GOT3 (cell line): ENCODE measurements around the gene TRIM10.
"Not testable (repeated sequence)": the region's sequence is repeated elsewhere in the genome, so short reads cannot be mapped to it uniquely, and the experiment has no call there.

ENCODE experiments used
- DNase-seq: peaks from one replicate; lab custom pipeline; 2025; ENCODE audit warnings: mixed read lengths; lab: John Stamatoyannopoulos, UW

Gene TRIM10

DNA sequence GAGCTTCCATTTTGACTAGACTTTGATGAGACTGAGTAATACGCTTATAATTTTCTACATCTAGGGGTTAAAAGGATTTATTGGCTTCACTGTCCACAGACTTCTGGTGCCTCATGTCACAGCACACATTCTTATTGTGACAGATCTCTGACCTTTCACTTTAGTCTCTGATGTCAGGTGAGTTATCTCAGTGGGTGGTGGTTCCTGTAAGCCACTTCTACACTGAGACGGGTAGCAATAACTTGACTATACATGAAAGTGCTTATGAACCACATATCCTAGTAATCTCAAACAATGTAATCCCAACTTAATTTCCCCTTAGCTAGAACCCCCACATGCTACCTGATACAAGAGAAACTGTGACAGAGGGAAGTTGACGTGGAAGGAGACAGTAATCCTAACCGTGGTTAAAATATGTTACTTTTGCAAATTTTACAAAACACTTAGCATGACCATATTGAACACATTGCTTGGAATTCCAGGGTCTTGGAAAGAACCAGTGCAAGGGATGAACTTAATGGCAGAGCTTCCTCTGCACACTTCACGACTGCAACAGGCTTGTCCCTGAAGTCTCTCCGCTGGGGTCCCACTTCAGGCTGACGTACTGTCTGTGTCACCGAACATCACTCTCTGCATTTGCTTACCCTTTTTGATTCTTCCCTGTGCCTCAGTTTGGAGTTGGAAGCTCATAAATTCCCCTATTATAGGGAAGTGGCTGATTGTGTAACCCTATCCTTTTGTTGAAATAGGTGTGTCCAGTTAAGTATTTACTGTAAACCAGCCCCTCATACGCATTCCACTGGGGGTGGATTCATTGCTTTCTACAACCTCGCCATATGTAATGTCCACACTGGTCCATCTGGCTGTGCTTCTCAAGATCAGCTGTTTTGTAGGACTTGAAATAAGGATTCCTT, 31.5 kb downstream of the TRIM10 start:
- DNase-seq: no peak

DNA sequence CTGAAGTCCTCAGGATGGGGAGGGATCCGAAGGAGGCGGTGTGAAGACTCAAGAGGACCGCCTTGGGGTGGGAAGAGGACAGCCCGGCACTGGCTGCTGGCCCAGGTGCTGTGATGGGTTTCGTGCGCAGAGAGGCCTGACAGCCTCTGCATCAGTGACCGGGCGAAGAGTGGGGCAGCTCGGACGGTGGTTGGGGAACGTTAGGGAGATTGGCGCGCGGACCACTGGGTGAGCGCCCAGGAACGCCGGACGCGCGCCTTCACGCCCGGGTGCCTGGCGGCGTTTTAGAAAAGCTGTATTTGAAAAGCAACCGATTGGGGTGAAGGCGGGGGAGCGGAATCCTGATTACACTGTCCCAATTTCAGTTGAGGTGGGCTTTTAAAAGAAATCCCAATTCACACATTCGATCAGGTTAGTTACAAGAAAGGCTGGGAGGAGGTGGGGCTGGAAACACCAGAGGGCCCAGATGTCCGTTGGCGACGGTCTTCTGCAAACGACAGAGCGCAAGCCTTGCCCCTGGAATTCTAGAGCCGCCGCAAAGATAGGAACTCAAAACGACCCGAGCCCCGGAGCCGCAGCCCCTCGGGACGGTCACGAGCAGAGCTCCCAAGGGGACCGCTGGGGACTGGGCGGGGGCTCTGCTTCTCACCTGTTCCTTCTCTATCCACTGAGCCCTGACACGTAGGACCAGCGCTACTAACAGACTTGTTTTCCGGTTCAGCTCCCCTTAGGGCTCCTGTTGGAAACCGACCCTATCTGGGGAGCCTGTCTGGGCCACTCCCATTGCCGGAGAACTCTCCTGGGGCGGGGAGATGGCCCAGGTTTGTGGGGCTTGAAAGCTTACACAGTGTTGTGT, 33.5 kb downstream of the TRIM10 start:
- no peak for DNase-seq

DNA sequence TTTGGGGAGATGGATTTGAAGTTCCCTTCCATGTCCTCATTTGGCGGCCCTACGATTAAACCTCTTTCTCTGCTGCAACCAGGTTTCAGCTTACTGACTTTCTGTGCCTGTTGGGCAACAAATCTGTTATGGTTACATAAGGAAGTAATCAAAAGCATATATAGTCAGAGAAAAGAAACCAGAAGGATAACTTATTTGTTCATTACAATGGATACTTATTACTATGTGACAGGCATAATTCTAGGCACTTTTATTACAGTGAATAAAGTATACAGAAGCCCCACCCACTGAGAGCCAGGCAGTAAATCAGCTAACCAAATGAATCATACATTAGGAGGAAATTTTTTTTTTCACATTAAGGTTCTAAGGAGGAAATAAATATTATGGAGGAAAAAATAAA, 38.5 kb downstream of the TRIM10 start:
- no peak for DNase-seq

DNA sequence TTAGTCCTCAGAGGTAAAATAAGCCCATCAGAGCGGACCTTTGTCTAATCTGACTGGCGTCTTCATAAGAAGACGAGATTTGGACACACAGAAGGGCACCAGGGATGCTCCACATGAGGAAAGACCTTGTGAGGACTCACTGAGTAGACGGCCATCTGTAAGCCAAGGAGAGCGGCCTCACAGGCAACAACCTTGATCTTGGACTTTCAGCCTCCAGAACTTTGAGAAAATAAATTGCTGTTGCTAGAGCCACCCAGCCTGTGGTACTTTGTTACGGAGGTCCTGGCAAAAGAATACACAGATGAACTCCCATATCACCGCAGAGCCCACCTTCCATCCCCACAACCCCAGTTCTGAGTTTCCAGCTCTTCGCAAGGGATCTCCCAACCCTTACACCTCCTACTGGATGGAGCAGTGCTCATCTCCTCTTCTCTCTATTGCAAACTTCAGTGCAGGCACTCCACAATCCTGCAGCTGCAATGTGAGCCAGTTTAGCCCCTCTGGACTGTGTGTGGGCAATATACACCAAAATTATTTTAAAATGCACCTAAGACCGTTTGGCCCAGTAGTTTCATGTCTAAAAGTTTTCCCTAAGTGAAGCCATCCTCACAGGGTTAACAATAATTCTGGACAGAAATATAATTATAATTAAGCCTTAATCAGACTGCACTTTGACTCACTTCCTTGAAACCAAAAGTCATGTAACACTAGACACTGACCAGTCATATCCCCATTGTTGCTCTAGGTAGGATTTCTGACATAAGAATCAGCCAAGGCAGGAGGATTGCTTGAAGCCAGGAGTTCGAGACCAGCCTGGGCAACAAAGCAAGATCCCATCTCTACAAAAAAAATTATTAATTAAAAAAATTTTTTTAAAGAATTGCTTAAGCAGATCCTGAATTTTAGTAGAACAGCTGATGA, 39.3 kb downstream of the TRIM10 start:
- no peak for DNase-seq

GRCh38 chr6:30118691-30119090, 42.3 kb downstream of the TRIM10 start:
- DNase-seq: not testable (repeated sequence)

- no peak for DNase-seq
Measured at GRCh38 chr6:30116724-30117123, 44.3 kb downstream of the TRIM10 start.

DNA sequence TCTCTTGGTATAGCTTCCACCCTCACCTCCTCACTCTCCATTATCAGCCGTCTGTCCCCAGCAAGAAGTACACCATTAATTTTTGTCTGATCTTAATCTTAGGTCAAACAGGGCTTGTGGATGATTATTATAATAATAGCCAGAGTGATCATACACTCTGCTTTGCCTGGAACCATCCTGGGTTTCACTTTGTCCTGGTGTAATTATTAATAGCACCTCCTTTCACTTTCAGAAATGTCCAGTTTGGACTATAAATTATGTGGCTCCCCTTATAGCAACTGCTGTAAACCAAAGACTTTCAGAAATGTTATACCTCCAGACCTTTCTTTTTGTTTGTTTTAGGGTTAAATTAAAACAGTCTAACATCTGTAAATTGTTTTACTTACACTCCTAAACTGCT, 47.2 kb downstream of the TRIM10 start:
- DNase-seq: no peak

DNA sequence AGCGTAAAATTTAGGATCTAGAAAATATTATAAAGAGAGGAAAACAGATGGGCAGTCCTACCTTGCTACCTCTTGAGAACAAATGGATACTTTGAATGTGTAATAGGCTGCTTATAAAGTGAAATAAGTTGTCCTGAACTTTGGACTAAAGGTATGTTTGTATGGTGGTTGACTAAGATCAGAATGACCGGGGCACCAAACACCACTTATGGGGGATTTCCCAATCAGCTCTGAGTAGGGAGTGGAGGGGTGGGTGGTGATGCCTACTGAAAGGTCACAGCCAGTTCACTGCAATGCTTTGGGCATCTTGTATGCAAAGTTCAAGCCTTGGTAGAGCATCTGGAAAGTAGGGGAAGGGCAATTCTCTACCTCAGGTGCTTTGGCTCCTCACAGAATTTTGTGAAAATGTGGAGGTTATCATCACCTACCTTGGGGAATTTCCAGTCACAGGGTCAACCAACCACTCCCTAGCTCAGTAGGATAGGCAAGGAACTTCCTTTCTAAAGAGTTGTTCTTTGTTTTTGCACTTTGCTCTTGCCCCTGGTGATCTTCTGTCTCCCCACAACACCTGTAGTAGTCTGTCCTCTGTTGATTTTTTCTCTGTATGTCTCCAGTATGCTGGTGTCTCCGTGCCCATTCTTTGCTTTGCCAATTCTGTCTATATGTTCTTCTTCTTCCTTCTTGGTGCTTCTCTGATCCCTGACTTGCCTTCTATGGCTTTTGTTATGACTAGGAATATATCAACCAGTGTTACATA, 47.8 kb downstream of the TRIM10 start, which contains the start of gene TRIM31:
TRIM31 (minus strand) TSS at position 88 of the 757 bp plus-strand sequence. CDS start 285 bp downstream, outside the sequence.
- no peak for DNase-seq

GRCh38 chr6:30112402-30112994, 48.5 kb downstream of the TRIM10 start:
- no peak for DNase-seq

GRCh38 chr6:30111266-30111856, 49.6 kb downstream of the TRIM10 start:
- DNase-seq: no peak

GRCh38 chr6:30104661-30105060, 56.4 kb downstream of the TRIM10 start:
- DNase-seq: no peak

GRCh38 chr6:30103872-30104179, 57.2 kb downstream of the TRIM10 start:
- DNase-seq: no peak

DNA sequence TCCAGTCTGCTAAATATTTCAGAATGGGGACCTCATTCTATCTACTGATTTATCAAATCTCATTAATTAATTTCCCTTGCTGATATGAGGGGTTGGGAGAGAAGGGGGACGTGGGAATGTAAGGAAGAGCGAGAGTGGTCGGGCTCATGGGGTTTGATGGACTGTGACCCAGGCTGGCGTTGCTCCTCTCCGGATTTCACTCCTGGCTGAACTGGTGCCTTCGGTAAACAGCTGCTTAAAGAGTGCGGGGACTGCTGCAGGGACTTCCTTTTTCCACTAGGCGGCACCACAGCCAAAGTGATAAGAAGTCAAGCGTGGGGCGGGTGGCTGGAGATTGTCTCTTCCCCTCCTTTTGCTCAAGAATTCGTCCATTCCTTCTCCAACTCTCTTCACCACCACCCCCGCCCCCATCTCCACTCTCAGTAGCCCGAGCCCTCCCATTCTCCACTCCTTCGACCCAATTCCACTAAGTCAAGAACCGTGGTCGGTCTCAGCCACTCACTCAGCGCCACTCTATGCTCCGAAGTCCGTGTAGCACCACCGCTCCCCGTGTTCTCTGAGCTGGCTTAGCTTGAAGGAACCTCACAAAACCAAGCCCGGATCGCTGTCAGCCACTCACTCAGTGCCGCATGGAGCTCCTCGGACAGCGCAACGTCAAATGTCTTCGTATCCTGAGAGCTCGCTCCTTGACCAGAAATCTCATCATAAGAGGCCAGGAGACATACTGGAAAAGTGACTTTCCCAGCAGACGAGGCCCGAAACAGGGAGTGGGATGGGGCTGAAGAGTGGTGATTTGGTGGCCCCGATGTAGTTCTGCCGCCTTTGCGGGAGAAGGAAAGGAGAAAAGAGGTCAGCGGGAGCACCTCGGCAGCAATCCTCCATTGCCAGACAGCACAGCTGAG, 57.8 kb downstream of the TRIM10 start:
- DNase-seq: peak; percentile 66

DNA sequence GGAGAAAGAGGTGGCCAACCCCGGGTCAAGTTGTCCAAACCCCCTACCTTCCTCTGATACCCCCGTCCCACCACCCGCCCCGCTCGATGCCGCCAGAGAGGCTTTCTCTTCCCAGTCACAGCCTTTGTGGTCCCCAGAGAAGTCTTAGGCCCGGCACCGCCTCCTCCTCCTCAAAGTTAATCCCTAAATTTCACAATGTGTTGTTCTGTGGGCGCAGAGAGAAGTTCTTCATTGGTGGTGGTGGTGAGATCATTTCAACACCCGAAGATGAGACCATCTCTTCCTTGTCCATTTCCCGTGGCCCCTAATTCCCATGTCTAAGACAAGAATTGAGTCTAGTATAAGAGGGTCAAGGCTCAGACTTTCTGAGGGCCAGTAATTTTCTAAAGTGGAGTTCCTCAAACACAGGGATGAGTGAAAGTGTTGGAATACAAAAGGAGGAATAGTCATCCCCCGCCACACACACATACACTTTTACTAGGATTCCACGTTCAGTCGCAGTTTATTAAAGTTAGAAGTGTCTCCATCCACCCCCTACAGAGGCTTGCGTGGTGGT, 58.5 kb downstream of the TRIM10 start:
- no peak for DNase-seq
